HUES48 (cell line): Measurements from ENCODE around the gene SLC25A21.

ENCODE experiments used
- H3K27ac ChIP-seq: one replicate; pipeline ENCODE4 v1.7.0; 2013; ENCODE audit warnings: low read depth, low read length, inconsistent platforms
- H3K27me3 ChIP-seq: 2 replicates; pipeline ENCODE4 v1.6.1; 2013; ENCODE audit warnings: mild to moderate bottlenecking, low read length; ENCODE audit not compliant: control insufficient read depth, insufficient read depth
- H3K36me3 ChIP-seq: 2 replicates; pipeline ENCODE4 v1.6.1; 2013; ENCODE audit warnings: low read length; ENCODE audit not compliant: control insufficient read depth, insufficient read depth
- H3K4me1 ChIP-seq: 2 replicates; pipeline ENCODE4 v1.6.1; 2013; ENCODE audit warnings: mild to moderate bottlenecking, low read length; ENCODE audit not compliant: control insufficient read depth, insufficient read depth
- H3K4me3 ChIP-seq: 2 replicates; pipeline ENCODE4 v1.5.1; 2013; ENCODE audit warnings: mild to moderate bottlenecking, low read depth, low read length
- H3K9ac ChIP-seq: 2 replicates; pipeline ENCODE4 v1.6.1; 2013; ENCODE audit warnings: mild to moderate bottlenecking, low read depth, low read length, moderate library complexity
- H3K9me3 ChIP-seq: 2 replicates; pipeline ENCODE4 v1.6.1; 2013; ENCODE audit warnings: low read length; ENCODE audit not compliant: control insufficient read depth, insufficient read depth

SLC25A21 gene

DNA sequence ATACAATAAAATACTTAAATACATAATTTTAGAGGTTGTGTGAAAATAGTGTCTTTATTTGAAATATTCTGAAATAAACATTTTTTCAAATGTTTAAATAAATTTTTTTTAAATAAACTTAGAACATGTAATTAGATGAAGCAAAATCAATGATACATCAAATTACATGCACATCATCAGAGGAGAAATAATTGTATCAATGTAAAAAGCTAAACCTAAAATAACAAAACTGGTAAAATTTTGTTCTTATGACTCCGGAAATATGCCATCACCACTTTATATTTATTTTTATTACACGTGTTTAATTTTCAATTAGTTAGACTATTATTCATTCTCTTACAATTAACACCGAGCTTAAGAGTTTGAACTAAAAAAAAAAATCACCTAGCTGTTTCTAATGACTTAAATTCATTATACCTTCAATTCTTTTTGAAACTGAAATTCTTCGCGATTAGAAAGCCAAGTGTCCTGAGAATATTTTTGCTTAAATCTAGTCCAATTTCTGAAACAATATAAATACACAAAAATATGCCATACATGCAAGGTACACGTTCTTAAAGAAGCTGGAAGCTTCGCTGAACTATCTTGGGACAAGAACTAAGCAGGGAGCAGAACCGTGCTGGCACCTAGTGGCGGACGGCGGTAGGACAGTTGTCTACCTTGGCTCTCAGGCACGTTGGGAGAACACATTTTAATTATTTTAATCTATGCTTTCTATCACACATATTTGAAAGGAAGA is 230.5 kb downstream of the SLC25A21 start:
- Histone ChIP-seq H3K9me3 (no peaks in the 10 kb centered on the region), H3K4me3 (no peak overlapping the region), H3K9ac (no peak overlapping the region)

DNA sequence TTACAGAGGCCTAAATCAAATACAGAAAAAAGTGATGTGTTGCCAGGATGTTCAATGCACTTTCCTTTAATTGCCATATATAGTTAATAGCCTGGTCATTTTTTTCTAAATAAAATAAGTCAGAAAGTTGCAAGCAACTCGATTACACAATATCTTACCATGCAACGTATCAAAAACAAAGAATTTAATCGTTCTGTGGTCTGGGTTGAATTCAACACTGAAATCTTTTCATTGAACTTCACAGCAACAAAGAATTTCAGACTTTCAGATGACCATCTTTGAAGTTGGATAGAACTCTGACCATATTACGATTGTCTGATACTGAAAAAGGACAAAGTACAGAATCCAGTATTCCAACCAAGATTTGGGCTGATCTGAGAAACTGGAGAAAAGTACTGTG is 231.9 kb downstream of the SLC25A21 start:
- H3K27me3 ChIP-seq: no peaks in the 10 kb centered on the region
- H3K4me1 ChIP-seq: 0 out of 2 replicates have a peak, but pooled peaks cover 4% of the 10 kb centered on the region
- no peak overlapping the region for H3K9ac ChIP-seq
- no peak overlapping the region for H3K27ac ChIP-seq
- no peaks in the 10 kb centered on the region for H3K9me3 ChIP-seq
- H3K36me3 ChIP-seq: no peaks in the 10 kb centered on the region
- no peak overlapping the region for H3K4me3 ChIP-seq

More for the DNA sequence above, 230.5 kb downstream of the SLC25A21 start:
- Histone ChIP-seq H3K36me3 (no peaks in the 10 kb centered on the region), H3K27me3 (no peaks in the 10 kb centered on the region), H3K4me1 (no peaks in the 10 kb centered on the region), H3K27ac (no peak overlapping the region)

DNA sequence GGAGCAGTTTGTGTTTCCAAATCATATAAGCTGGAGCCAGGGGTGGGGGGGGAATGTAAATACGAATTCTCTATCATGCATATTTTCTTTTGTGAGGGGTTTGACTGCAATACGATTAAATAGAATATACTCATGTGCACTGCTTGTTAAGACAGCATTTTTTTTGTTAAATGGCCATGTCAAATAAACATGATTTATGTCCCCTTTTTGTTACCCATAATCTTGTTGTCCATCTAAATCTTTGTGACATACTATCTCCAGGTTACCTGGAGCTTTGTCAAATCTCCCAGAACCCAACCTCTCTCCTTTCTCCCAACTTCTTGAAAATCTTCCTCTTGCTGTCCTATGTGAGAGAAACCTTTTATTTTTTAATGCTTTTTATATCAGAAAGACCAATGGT is 233.1 kb downstream of the SLC25A21 start:
- H3K4me3 ChIP-seq: no peak overlapping the region
- 0 out of 2 replicates have a peak, but pooled peaks cover 4% of the 10 kb centered on the region for H3K4me1 ChIP-seq
- no peaks in the 10 kb centered on the region for H3K36me3 ChIP-seq
- H3K9ac ChIP-seq: no peak overlapping the region
- no peaks in the 10 kb centered on the region for H3K9me3 ChIP-seq
- H3K27me3 ChIP-seq: no peaks in the 10 kb centered on the region
- no peak overlapping the region for H3K27ac ChIP-seq

DNA sequence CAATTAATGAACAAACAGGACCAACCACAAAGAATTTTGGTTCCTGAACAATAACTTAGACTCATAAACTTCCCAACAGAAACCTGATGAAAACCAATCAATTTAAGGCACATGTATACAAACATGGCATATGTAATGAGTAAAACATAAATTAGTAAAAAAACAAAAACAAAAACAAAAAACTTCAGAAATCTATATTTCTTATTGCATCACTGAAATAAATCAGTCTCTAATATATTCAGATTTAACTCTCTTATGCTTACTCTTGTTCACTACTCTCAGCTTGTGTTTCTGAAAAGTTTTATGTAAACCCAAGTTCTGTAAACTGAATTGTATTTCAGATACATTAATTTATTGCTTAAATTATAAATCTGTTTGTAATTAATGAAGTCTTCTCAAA is 233.7 kb downstream of the SLC25A21 start:
- Histone ChIP-seq H3K36me3 (no peaks in the 10 kb centered on the region), H3K27ac (no peak overlapping the region), H3K9me3 (no peaks in the 10 kb centered on the region), H3K27me3 (no peaks in the 10 kb centered on the region), H3K4me3 (no peak overlapping the region), H3K4me1 (peaks cover 4% of the 10 kb centered on the region; the same call in 1 of the 2 replicates), H3K9ac (no peak overlapping the region)

DNA sequence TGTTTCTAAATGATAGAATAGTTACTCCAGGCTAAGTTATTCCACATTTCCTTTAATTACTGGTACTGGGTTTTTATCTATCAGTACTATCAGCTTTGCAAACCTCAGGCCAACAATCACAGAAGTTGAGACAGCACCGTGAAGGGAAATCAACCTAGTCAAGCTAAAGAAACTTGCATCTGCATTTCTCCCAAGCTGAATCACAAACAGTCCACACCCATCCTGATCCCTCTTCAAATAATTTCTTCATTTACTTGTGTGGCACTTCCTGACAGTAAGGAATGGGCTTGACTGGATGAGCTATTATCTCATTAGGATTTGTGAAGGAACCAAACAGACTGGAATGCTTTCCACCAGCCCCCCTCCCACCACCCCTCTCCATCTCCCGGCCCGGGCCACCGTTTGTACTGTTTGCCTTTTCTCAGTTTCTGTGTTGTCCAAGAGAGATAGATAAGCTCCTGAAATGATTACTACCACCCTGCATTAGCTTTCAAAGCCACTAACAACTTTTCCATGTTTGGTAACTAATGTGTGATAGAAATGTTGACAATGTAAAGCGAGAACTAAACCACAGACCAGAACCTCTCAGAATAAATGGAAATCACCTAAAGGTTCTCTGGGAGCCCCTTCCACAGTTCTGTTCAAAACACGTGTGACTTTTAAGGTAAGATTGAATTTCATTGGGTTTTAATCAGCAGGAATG is 236.3 kb downstream of the SLC25A21 start:
- no peak overlapping the region for H3K27ac ChIP-seq
- no peak overlapping the region for H3K9ac ChIP-seq
- H3K27me3 ChIP-seq: no peaks in the 10 kb centered on the region

DNA sequence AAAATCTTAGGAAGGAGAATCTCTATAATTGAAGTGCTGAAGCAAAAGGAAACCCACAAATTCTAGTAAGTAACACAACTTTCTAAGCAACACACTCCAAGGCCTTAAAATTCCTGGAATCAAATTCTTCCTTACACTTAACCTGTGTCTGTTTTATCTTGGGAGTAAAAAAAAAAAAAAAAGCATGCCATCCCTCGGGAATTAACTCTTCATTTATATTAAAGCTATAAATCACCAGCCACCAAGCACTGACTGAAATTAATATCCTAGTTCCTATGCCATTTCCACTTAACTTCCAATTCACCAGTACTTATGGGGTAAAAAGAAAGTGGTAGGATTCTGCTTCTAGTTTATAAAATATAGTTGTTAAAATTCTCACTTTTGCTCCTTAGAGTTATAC is 238.1 kb downstream of the SLC25A21 start:
- H3K27me3 ChIP-seq: no peaks in the 10 kb centered on the region
- no peak overlapping the region for H3K9ac ChIP-seq
- no peaks in the 10 kb centered on the region for H3K36me3 ChIP-seq
- no peak overlapping the region for H3K4me3 ChIP-seq
- H3K27ac ChIP-seq: no peak overlapping the region
- no peaks in the 10 kb centered on the region for H3K9me3 ChIP-seq
- H3K4me1 ChIP-seq: peaks cover 13% of the 10 kb centered on the region; the same call in 1 of the 2 replicates

More for the DNA sequence above, 236.3 kb downstream of the SLC25A21 start:
- Histone ChIP-seq H3K36me3 (no peaks in the 10 kb centered on the region), H3K4me1 (peaks cover 13% of the 10 kb centered on the region; the same call in 1 of the 2 replicates), H3K4me3 (no peak overlapping the region), H3K9me3 (no peaks in the 10 kb centered on the region)

DNA sequence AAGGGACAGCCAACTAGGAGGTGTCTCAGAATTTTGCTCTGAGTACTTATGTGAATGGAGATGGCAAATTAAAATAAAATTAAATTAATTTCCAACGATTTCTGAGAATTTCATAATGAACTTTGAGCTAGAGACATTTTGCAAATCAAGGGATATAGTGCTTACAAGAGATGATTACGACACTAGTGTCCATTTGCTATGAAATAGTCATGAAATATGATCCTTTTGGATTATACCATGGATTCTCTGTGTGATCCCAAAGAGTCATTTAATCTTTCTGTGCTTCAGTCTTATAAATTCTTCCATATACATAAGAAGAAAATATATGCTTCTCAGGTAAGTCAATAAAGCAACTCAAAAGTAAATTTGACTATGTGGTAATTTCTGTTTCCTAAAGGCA is 240.6 kb downstream of the SLC25A21 start:
- no peak overlapping the region for H3K9ac ChIP-seq
- H3K9me3 ChIP-seq: no peaks in the 10 kb centered on the region
- no peaks in the 10 kb centered on the region for H3K36me3 ChIP-seq
- no peaks in the 10 kb centered on the region for H3K27me3 ChIP-seq
- H3K4me1 ChIP-seq: peaks cover 13% of the 10 kb centered on the region; the same call in 1 of the 2 replicates
- H3K4me3 ChIP-seq: no peak overlapping the region
- no peak overlapping the region for H3K27ac ChIP-seq

GRCh38 chr14:36928432-36928831 is 244.0 kb downstream of the SLC25A21 start:
- no peak overlapping the region for H3K9ac ChIP-seq
- H3K4me3 ChIP-seq: no peak overlapping the region
- no peaks in the 10 kb centered on the region for H3K9me3 ChIP-seq
- no peak overlapping the region for H3K27ac ChIP-seq
- peaks cover 6% of the 10 kb centered on the region; the same call in 1 of the 2 replicates for H3K4me1 ChIP-seq
- H3K27me3 ChIP-seq: no peaks in the 10 kb centered on the region
- H3K36me3 ChIP-seq: no peaks in the 10 kb centered on the region

- Histone ChIP-seq H3K27me3 (no peaks in the 10 kb centered on the region), H3K4me3 (no peak overlapping the region), H3K9me3 (no peaks in the 10 kb centered on the region), H3K27ac (no peak overlapping the region), H3K9ac (no peak overlapping the region), H3K36me3 (no peaks in the 10 kb centered on the region), H3K4me1 (no peaks in the 10 kb centered on the region)
Measured at GRCh38 chr14:36925094-36925493, 247.3 kb downstream of the SLC25A21 start.

GRCh38 chr14:36916668-36917067 is 255.7 kb downstream of the SLC25A21 start:
- Histone ChIP-seq H3K36me3 (no peaks in the 10 kb centered on the region), H3K4me1 (no peaks in the 10 kb centered on the region), H3K9me3 (no peaks in the 10 kb centered on the region), H3K9ac (no peak overlapping the region), H3K4me3 (no peak overlapping the region), H3K27ac (no peak overlapping the region), H3K27me3 (no peaks in the 10 kb centered on the region)

DNA sequence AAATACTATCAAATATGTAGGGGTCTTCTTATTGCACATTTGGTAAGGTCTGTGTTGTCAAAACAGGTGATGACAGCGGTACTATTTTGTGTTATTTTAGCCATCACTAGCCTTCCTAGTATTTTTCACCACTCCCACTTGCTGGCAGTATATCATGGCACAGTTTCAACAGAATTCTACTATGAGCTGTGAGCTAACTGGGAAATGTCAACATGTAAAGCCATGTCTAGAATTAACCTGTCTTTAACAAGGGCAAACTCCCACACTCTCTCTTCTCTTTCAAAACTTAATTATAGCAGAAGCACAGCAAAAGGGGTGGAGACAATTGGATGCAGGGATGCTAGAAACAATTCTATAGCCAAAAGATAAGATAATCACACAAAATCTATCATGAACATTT is 257.3 kb downstream of the SLC25A21 start:
- no peak overlapping the region for H3K9ac ChIP-seq
- H3K36me3 ChIP-seq: no peaks in the 10 kb centered on the region
- no peak overlapping the region for H3K27ac ChIP-seq
- no peaks in the 10 kb centered on the region for H3K4me1 ChIP-seq
- H3K4me3 ChIP-seq: no peak overlapping the region
- no peaks in the 10 kb centered on the region for H3K9me3 ChIP-seq
- no peaks in the 10 kb centered on the region for H3K27me3 ChIP-seq
